Measurements from ENCODE around the gene PLPP7. TPM values are rescaled to one million over a fixed set of nuclear protein-coding genes. Genes with fewer than 3 reads are reported as not detected.
A peak's percentile ranks its signal among the peaks of the same experiment; 100 is the strongest.
"Not testable (repeated sequence)": the region's sequence is repeated elsewhere in the genome, so short reads cannot be mapped to it uniquely, and the experiment has no call there.

Gene PLPP7
- total RNA-seq (not detected), polyA plus RNA-seq (not detected)

DNA sequence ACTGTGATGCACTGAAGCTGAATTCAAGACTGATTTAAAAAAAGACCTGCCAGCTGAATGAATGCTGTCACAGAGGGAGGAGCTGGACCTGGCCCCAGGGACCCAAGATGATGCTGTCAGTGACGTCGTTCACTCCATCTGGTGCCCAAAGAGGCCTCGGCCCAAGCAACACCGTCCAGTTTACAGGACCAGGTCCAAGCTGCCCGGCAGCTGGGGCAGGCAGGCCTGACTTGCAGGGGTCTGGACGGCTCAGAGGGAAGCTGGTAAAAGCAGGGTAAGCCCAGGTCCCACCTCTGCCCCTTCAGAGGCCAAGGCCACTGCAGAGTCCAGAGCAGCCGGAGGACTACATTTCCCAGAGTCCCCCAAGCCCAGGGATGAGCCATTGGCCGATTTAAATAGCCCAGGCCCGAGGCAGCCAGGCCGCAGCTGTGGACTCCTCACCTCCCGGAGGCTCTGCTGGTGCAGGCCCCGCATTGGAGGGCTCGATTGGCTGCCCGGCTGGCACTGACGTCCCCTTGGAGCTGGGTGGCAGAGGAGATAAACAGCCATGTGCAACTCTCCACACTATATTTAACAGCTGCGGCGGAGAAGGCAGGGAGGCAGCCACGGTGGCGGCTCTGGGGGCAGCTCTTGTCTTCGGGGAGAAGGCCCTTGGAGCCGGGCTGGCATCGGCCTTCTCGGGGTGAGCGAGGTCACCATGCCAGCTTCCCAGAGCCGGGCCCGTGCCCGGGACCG is at the start of gene PLPP7:
Gene PLPP7 (plus strand): TSS at position 423 of the 735 bp plus-strand sequence. CDS start 275 bp downstream, at position 698.
- Mint-ChIP-seq H3K36me3 (no peaks in the 10 kb centered on the region), H3K4me1 (no peaks in the 10 kb centered on the region), H3K9me3 (no peaks in the 10 kb centered on the region), H3K27me3 (no peaks in the 10 kb centered on the region), H3K4me3 (no peak within 1 kb of the TSS), H3K27ac (peak within 1 kb of the TSS in 1 of 8 donors; percentile 58)
- ChIA-PET CTCF (interaction anchor here (0.6 to 2.1 kb wide), 4 partner anchors 11 to 113 kb away, joined by 3 to 5 read pairs (median 4); no protein-coding TSS in a partner anchor), POLR2A (interaction anchor here (0.6 to 0.8 kb wide), 2 partner anchors 21 to 54 kb away, joined by 3 read pairs; no protein-coding TSS in a partner anchor)
- DNase-seq, result no peak
- Histone ChIP-seq H3K9me3 (ENCODE audit: low read length) (no peaks in the 10 kb centered on the region), H3K4me3 (ENCODE audit: low read length) (no peak within 1 kb of the TSS), H3K4me1 (ENCODE audit: insufficient read depth, low read length) (no peaks in the 10 kb centered on the region), H3K27me3 (ENCODE audit: insufficient read depth, low read length, poor library complexity, severe bottlenecking) (no peaks in the 10 kb centered on the region), H3K27ac (ENCODE audit: low read depth, low read length) (no peak within 1 kb of the TSS), H3K36me3 (ENCODE audit: insufficient read depth, low read length) (no peaks in the 10 kb centered on the region)

GRCh38 chr9:131240047-131240921 is 49.2 kb upstream of the PLPP7 start:
- Mint-ChIP-seq H3K36me3 (peaks cover 0 to 1% (median 0%) of the 10 kb centered on the region in 3 donors), H3K27me3 (peaks cover 0 to 1% of the 10 kb centered on the region in 2 donors), H3K27ac (peak overlapping the region in 2 of 8 donors; percentile 36 to 41), H3K4me3 (no peak overlapping the region), H3K9me3 (no peaks in the 10 kb centered on the region), H3K4me1 (peaks cover 22 to 42% (median 29%) of the 10 kb centered on the region in 3 donors)
- Histone ChIP-seq H3K9me3 (ENCODE audit: low read length) (no peaks in the 10 kb centered on the region), H3K27me3 (ENCODE audit: insufficient read depth, low read length, poor library complexity, severe bottlenecking) (no peaks in the 10 kb centered on the region), H3K4me1 (ENCODE audit: insufficient read depth, low read length) (peaks cover 34% of the 10 kb centered on the region), H3K4me3 (ENCODE audit: low read length) (no peak overlapping the region), H3K36me3 (ENCODE audit: insufficient read depth, low read length) (no peaks in the 10 kb centered on the region), H3K27ac (ENCODE audit: low read depth, low read length) (no peak overlapping the region)
- no peak for DNase-seq
- ChIA-PET CTCF (interaction anchor here (1.3 kb wide), 1 partner anchor 17 kb away, joined by 3 read pairs; no protein-coding TSS in a partner anchor), POLR2A (no interaction called here)

- H3K27me3 ChIP-seq (ENCODE audit: insufficient read depth, low read length, poor library complexity, severe bottlenecking); H3K9me3 Mint-ChIP-seq; H3K36me3 Mint-ChIP-seq; H3K4me1 ChIP-seq (ENCODE audit: insufficient read depth, low read length); H3K4me3 ChIP-seq (ENCODE audit: low read length); CTCF ChIA-PET; POLR2A ChIA-PET; H3K27ac ChIP-seq (ENCODE audit: low read depth, low read length); DNase-seq; H3K27me3 Mint-ChIP-seq; H3K4me1 Mint-ChIP-seq; H3K36me3 ChIP-seq (ENCODE audit: insufficient read depth, low read length); H3K27ac Mint-ChIP-seq; H3K4me3 Mint-ChIP-seq; H3K9me3 ChIP-seq (ENCODE audit: low read length): not testable (repeated sequence)
Measured at GRCh38 chr9:131244331-131244730, 45.2 kb upstream of the PLPP7 start.

GRCh38 chr9:131246618-131247017 is 42.9 kb upstream of the PLPP7 start:
- peaks cover 0 to 2% (median 0%) of the 10 kb centered on the region in 3 donors for H3K36me3 Mint-ChIP-seq

DNA sequence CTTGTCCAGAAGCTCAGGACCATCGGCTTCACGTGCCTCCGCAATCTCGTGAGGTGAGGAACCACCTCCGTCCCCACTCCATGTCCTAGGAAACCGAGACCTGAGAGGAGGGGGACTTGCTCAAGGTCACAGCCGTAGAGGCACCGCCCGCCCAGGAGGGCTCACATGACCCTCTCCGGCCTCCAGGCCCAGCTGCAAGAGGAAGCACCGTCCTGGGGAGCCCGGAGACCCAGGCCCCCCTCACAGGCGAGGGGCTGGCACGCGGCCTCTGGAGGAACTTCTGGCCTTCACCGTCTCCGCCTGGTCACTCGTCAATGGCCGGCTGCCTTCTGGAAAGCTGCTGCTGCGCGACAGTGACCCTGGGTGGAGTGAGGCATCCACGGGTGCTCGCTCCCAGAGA is 37.4 kb upstream of the PLPP7 start:
- peaks cover 0 to 2% of the 10 kb centered on the region in 2 donors for H3K27me3 Mint-ChIP-seq
- peak overlapping the region; percentile 80 to 93 (median 83) for H3K4me3 Mint-ChIP-seq
- H3K4me1 Mint-ChIP-seq, result peaks cover 47 to 59% (median 48%) of the 10 kb centered on the region in 3 donors
- Histone ChIP-seq H3K27ac (ENCODE audit: low read depth, low read length) (peak overlapping the region; percentile 26), H3K9me3 (ENCODE audit: low read length) (no peaks in the 10 kb centered on the region), H3K36me3 (ENCODE audit: insufficient read depth, low read length) (no peaks in the 10 kb centered on the region), H3K4me3 (ENCODE audit: low read length) (peak overlapping the region; percentile 35), H3K4me1 (ENCODE audit: insufficient read depth, low read length) (peaks cover 57% of the 10 kb centered on the region), H3K27me3 (ENCODE audit: insufficient read depth, low read length, poor library complexity, severe bottlenecking) (no peaks in the 10 kb centered on the region)
- DNase-seq, result no peak
- no peaks in the 10 kb centered on the region for H3K36me3 Mint-ChIP-seq
- peak overlapping the region in 6 of 8 donors; percentile 66 to 97 (median 91) for H3K27ac Mint-ChIP-seq
- CTCF ChIA-PET, result interaction anchor here (0.7 to 15.5 kb wide), 7 partner anchors 10 to 84 kb away, joined by 3 to 248 read pairs (median 3); partner anchors contain the start of gene FAM78A
- POLR2A ChIA-PET, result interaction anchor here (0.6 to 11.7 kb wide), 7 partner anchors 9 to 1449 kb away, joined by 3 to 300 read pairs (median 5); partner anchors contain the start of genes FAM78A and TOR1B
- peaks cover 0 to 2% (median 0%) of the 10 kb centered on the region in 5 donors for H3K9me3 Mint-ChIP-seq

More at GRCh38 chr9:131246618-131247017, 42.9 kb upstream of the PLPP7 start:
- no peak overlapping the region for H3K4me3 Mint-ChIP-seq
- no peaks in the 10 kb centered on the region for H3K27me3 Mint-ChIP-seq
- no peak overlapping the region for H3K27ac ChIP-seq (ENCODE audit: low read depth, low read length)
- peaks cover 6% of the 10 kb centered on the region for H3K4me1 ChIP-seq (ENCODE audit: insufficient read depth, low read length)
- DNase-seq, result no peak
- no peak overlapping the region for H3K27ac Mint-ChIP-seq
- CTCF ChIA-PET, result interaction anchor here (1.2 kb wide), 1 partner anchor 90 kb away, joined by 3 read pairs; no protein-coding TSS in a partner anchor
- no peaks in the 10 kb centered on the region for H3K9me3 Mint-ChIP-seq
- no peaks in the 10 kb centered on the region for H3K9me3 ChIP-seq (ENCODE audit: low read length)
- no peaks in the 10 kb centered on the region for H3K27me3 ChIP-seq (ENCODE audit: insufficient read depth, low read length, poor library complexity, severe bottlenecking)
- POLR2A ChIA-PET, result no interaction called here
- no peaks in the 10 kb centered on the region for H3K36me3 ChIP-seq (ENCODE audit: insufficient read depth, low read length)
- H3K4me1 Mint-ChIP-seq, result peaks cover 3 to 9% (median 7%) of the 10 kb centered on the region in 3 donors
- no peak overlapping the region for H3K4me3 ChIP-seq (ENCODE audit: low read length)

- Mint-ChIP-seq H3K4me1 (peaks cover 55 to 72% (median 59%) of the 10 kb centered on the region in 3 donors), H3K36me3 (peaks cover 0 to 11% (median 0%) of the 10 kb centered on the region in 3 donors), H3K4me3 (peak overlapping the region; percentile 33 to 86 (median 78)), H3K27ac (peak overlapping the region; percentile 70 to 99 (median 90)), H3K27me3 (peaks cover 0 to 2% of the 10 kb centered on the region in 2 donors), H3K9me3 (peaks cover 0 to 2% (median 0%) of the 10 kb centered on the region in 5 donors)
- Histone ChIP-seq H3K27ac (ENCODE audit: low read depth, low read length) (no peak overlapping the region), H3K9me3 (ENCODE audit: low read length) (no peaks in the 10 kb centered on the region), H3K4me3 (ENCODE audit: low read length) (no peak overlapping the region), H3K27me3 (ENCODE audit: insufficient read depth, low read length, poor library complexity, severe bottlenecking) (no peaks in the 10 kb centered on the region), H3K36me3 (ENCODE audit: insufficient read depth, low read length) (peaks cover 7% of the 10 kb centered on the region), H3K4me1 (ENCODE audit: insufficient read depth, low read length) (peaks cover 76% of the 10 kb centered on the region)
- CTCF ChIA-PET, result interaction anchor here (2.0 to 15.5 kb wide), 2 partner anchors 15 to 83 kb away, joined by 6 to 248 read pairs; partner anchors contain the start of gene FAM78A
- POLR2A ChIA-PET, result interaction anchor here (0.6 to 11.7 kb wide), 3 partner anchors 10 to 24 kb away, joined by 3 to 300 read pairs (median 4); partner anchors contain the start of gene FAM78A
- peak in 1 of 5 donors; percentile 44 for DNase-seq
Measured at GRCh38 chr9:131253891-131254491, 35.5 kb upstream of the PLPP7 start.

GRCh38 chr9:131254626-131255025 is 34.9 kb upstream of the PLPP7 start:
- Mint-ChIP-seq H3K4me1 (peaks cover 53 to 73% (median 57%) of the 10 kb centered on the region in 3 donors), H3K27me3 (peaks cover 0 to 2% of the 10 kb centered on the region in 2 donors), H3K9me3 (peaks cover 0 to 2% (median 0%) of the 10 kb centered on the region in 5 donors), H3K4me3 (peak overlapping the region; percentile 24 to 80 (median 47)), H3K27ac (peak overlapping the region in 7 of 8 donors; percentile 78 to 100 (median 97)), H3K36me3 (peaks cover 0 to 17% (median 0%) of the 10 kb centered on the region in 3 donors)
- peaks cover 77% of the 10 kb centered on the region for H3K4me1 ChIP-seq (ENCODE audit: insufficient read depth, low read length)
- no peaks in the 10 kb centered on the region for H3K9me3 ChIP-seq (ENCODE audit: low read length)
- ChIA-PET POLR2A (interaction anchor here (11.7 kb wide), 1 partner anchor 16 kb away, joined by 300 read pairs; the partner anchor contains the start of gene FAM78A), CTCF (interaction anchor here (0.6 to 15.5 kb wide), 3 partner anchors 14 to 477 kb away, joined by 3 to 248 read pairs (median 7); partner anchors contain the start of gene FAM78A)
- no peak overlapping the region for H3K4me3 ChIP-seq (ENCODE audit: low read length)
- H3K27ac ChIP-seq (ENCODE audit: low read depth, low read length), result no peak overlapping the region
- DNase-seq, result no peak
- H3K27me3 ChIP-seq (ENCODE audit: insufficient read depth, low read length, poor library complexity, severe bottlenecking), result no peaks in the 10 kb centered on the region
- peaks cover 11% of the 10 kb centered on the region for H3K36me3 ChIP-seq (ENCODE audit: insufficient read depth, low read length)
